Type B pancreatic cell (in vitro differentiated cells): ENCODE data around the gene GFOD1. TPM values are rescaled to one million over a fixed set of nuclear protein-coding genes. Genes with fewer than 3 reads are reported as not detected.

Source experiments
- DNase-seq: peaks from one replicate; pipeline ENCODE4 v3.0.0; 2021; ENCODE audit warnings: mixed read lengths; ENCODE audit not compliant: unreplicated experiment; ENCODE audit errors: extremely low spot score
- H3K27ac Mint-ChIP-seq: 2 replicates; pipeline ENCODE4 v1.8.0; 2021; ENCODE audit warnings: mild to moderate bottlenecking, mixed read lengths
- H3K27me3 Mint-ChIP-seq: 2 replicates; pipeline ENCODE4 v1.8.0; 2021; ENCODE audit warnings: mixed read lengths
- H3K36me3 Mint-ChIP-seq: 2 replicates; pipeline ENCODE4 v1.8.0; 2021; ENCODE audit warnings: mixed read lengths
- H3K4me1 Mint-ChIP-seq: one replicate; pipeline ENCODE4 v1.8.0; 2021; ENCODE audit warnings: mixed read lengths; ENCODE audit not compliant: unreplicated experiment
- H3K4me3 Mint-ChIP-seq: 2 replicates; pipeline ENCODE4 v1.8.0; 2021; ENCODE audit warnings: mild to moderate bottlenecking, mixed read lengths
- H3K9me3 Mint-ChIP-seq: 2 replicates; pipeline ENCODE4 v1.8.0; 2021; ENCODE audit warnings: mixed read lengths
- CTCF ChIP-seq: fragments of 200-600 bp; sonication (generic); conservative IDR thresholded peaks from 2 replicates; pipeline ENCODE4 v1.5.0; 2021; ENCODE audit warnings: antibody characterized with exemption, mild to moderate bottlenecking
- total RNA-seq: library from RNA; stranded (reverse); gene quantifications from 2 replicates; pipeline ENCODE4 v1.2.1, GENCODE V29; 2021; ENCODE audit warnings: low replicate concordance

The GFOD1 gene
- total RNA-seq, 1 donor from 2014 or later = 4.8 TPM

GRCh38 chr6:13493147-13493546 lies 5.7 kb upstream of the GFOD1 start:
- peaks cover 13% of the 10 kb centered on the region for H3K4me1 Mint-ChIP-seq
- H3K27me3 Mint-ChIP-seq = peaks cover 7% of the 10 kb centered on the region
- no peak for TF ChIP-seq CTCF
- no peak overlapping the region for H3K4me3 Mint-ChIP-seq
- H3K36me3 Mint-ChIP-seq = no peaks in the 10 kb centered on the region
- H3K27ac Mint-ChIP-seq = no peak overlapping the region
- no peaks in the 10 kb centered on the region for H3K9me3 Mint-ChIP-seq
- DNase-seq = no peak

GRCh38 chr6:13492357-13492756 lies 5.0 kb upstream of the GFOD1 start:
- Mint-ChIP-seq H3K27ac (no peak overlapping the region), H3K27me3 (peaks cover 7% of the 10 kb centered on the region), H3K36me3 (no peaks in the 10 kb centered on the region), H3K4me1 (peaks cover 13% of the 10 kb centered on the region), H3K4me3 (no peak overlapping the region), H3K9me3 (no peaks in the 10 kb centered on the region)
- DNase-seq = no peak
- TF ChIP-seq CTCF = no peak

- Mint-ChIP-seq H3K9me3 (no peaks in the 10 kb centered on the region), H3K27me3 (peaks cover 7% of the 10 kb centered on the region), H3K36me3 (no peaks in the 10 kb centered on the region), H3K4me1 (peaks cover 13% of the 10 kb centered on the region), H3K27ac (peak overlapping the region; percentile 7), H3K4me3 (no peak overlapping the region)
- DNase-seq = no peak
- no peak for TF ChIP-seq CTCF
These were observed 4.1 kb upstream of the GFOD1 start for GRCh38 chr6:13491538-13491937.

- Mint-ChIP-seq H3K4me3 (peak overlapping the region; percentile 27), H3K27ac (no peak overlapping the region), H3K9me3 (no peaks in the 10 kb centered on the region), H3K27me3 (peaks cover 17% of the 10 kb centered on the region), H3K36me3 (no peaks in the 10 kb centered on the region), H3K4me1 (peaks cover 19% of the 10 kb centered on the region)
- DNase-seq = no peak
- no peak for TF ChIP-seq CTCF
These were observed 3.0 kb upstream of the GFOD1 start for GRCh38 chr6:13490402-13490801.

- Mint-ChIP-seq H3K27ac (no peak overlapping the region), H3K27me3 (peaks cover 31% of the 10 kb centered on the region), H3K4me1 (peaks cover 18% of the 10 kb centered on the region), H3K36me3 (no peaks in the 10 kb centered on the region), H3K4me3 (peak overlapping the region; percentile 92), H3K9me3 (no peaks in the 10 kb centered on the region)
- TF ChIP-seq CTCF = no peak
- no peak for DNase-seq
These were observed 1.5 kb upstream of the GFOD1 start for GRCh38 chr6:13488896-13489237.
